Endothelial cell of hepatic sinusoid (primary cell): ENCODE measurements around the gene METTL14.
"Not testable (repeated sequence)": the region's sequence is repeated elsewhere in the genome, so short reads cannot be mapped to it uniquely, and the experiment has no call there.

Experiments used
- in situ Hi-C: cut with HindIII; loops from 2 replicates; pipeline ENCODE4 v1.10.0; 2017; ENCODE audit warnings: low sequenced_read_pairs

Gene METTL14

DNA sequence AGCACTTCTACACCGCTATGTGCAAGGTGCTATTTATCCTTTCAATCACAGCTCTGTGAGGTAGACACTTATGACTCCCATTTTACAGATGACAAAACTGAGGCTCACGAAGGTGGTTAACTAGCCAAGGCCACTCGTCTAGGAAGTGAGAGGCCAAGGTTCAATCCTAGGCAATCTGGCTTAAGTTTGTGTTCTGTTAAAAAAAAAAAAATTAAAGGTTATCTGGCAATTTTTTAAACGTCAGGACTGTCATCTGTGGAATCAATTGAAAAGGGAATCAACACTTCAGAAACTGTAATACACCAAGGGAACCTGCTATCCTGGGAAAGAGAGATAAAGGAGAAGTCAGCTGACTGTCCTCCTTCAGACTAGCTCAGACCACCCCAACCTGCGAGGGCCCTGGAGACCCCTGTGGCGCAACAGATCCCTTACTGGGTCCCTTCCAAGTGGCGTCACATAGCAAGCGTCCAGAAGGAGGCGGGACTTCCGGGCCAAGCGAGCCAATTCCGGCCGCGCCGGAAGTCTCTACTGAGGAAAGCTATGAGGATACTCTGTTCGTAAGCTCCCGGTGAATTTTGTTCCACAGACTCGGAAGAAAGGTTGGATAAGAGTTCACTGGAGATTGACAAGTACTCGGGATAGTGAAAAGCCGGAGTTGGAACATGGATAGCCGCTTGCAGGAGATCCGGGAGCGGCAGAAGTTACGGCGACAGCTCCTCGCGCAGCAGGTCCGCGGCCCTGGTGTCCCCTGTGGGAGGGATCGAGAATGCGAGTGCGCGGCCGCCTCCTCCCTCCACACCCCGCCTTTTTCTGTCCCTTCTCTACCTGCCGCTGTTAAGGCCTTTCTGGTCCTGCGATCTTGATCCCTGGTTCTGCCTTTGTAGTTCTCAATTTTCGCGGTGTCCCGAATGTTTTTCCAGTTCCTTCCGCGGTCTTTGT lies at the start of gene METTL14:
Gene METTL14, plus strand, starts transcription at position 520 of the 939 bp plus-strand sequence. Its CDS starts 143 bp downstream, at position 663.
- in situ Hi-C loops: no loop called here

DNA sequence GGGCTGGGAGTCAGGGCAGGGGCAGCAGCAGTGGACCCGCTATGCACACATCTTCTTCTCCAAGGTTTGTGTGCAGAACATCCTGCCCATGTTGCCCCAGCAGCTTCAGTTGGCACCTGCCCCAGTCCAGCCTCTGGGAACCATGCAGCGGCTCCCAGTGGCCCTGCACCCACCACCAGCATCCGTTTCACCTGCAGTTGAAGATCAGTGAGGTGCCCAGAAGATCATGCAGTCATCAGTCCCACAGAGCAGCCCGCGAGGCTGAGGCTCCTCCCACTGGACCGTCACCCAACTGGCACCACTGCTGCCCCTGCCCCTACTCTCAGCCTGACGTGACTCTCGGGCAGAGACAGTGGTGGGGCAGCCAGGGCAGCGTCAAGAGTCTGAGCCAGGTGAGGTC lies 49.1 kb upstream of the METTL14 start:
- in situ Hi-C loops: not testable (repeated sequence)

DNA sequence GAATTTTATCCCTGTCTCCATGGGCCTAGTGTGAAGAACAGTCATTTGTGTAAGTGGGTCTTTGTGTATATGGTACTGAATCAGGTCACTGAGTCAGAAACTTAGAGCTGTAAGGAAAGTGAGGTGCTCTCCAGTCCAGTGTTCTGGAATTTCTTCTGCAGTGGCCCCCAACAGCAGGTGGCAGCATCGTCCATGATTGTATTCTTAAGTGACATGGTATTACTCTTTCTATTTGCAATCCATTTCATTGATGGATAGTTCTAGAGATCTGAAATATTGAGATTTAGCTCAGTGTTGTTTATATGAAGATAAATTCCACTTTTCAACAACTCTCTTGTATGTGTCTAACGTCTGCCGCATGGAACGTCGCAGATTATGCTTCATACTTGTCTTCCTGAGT lies 20.5 kb upstream of the METTL14 start:
- in situ Hi-C loops: not testable (repeated sequence)

DNA sequence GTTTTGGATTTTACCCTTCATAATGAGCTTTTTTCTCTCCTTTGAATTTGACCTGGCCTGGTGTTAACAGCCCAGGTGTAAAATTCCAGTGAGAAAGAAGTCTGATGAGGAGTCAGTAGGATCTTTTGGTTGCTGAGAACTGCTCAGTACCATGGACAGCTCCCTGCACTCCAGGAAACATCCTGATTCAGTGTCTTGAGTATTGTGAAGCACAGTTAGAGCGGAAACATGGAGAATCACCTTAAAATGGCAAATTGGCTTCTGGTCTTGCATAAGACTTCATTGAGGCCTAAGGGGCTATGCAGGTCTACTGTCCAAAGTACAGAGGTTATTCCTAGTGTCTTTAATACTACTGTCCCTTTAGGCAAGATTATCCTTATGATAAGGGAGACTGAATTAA lies 16.0 kb upstream of the METTL14 start:
- in situ Hi-C loops: not testable (repeated sequence)

DNA sequence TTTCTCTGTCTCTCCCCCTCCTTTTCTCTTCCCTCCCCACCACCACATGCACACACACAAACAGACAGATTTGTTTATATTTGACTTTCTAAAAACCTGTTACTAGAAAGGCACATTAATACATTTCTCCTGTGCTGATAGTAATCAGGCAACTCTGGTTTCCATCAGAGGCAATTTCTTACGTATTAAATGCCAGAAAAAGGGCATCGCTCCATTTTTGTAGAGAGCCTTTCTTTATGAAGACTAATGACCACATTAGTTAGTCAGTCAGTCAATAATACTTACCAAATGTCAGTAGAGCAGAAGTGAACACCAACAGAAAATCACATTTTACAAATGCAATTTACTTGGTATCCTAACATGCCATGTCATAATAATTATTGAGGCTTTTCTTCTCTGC lies 14.2 kb upstream of the METTL14 start:
- in situ Hi-C loops: not testable (repeated sequence)

DNA sequence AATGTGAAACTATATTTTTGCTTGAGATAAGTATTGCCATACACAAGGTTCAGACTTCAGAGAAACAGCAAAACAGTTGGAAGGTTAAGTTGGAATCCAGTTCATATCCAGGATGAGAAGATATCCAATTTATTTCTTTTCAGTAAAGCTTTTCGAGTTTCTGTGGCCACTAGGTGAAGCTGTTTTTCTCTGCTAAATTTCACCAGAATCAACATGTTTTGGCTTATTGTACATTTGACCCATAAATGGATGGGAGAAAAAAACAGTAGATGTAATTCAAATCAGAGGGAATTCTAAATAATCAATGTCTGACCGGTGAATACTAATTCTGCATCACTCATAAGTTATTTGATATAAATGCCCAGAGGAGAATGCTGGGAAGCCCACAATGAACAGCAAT lies 9.1 kb upstream of the METTL14 start:
- in situ Hi-C loops: no loop called here

DNA sequence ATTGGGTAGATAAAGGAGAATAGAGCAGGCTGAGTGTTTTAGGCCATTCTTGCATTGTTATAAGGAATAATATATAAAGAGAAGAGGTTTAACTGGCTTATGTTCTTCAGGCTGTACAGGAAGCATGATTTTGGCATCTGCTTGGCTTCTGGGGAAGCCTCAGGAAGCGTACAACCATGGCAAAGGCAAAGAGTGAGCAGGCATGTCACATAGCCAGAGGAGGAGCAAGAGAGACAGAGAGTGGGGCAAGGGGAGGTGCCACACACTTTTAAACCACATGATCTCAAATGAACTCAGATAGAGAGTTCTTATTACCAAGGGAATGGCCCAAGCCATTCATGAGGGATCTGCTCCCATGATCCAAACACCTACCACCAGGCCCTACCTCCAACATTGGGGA lies 4.4 kb upstream of the METTL14 start:
- in situ Hi-C loops: no loop called here

DNA sequence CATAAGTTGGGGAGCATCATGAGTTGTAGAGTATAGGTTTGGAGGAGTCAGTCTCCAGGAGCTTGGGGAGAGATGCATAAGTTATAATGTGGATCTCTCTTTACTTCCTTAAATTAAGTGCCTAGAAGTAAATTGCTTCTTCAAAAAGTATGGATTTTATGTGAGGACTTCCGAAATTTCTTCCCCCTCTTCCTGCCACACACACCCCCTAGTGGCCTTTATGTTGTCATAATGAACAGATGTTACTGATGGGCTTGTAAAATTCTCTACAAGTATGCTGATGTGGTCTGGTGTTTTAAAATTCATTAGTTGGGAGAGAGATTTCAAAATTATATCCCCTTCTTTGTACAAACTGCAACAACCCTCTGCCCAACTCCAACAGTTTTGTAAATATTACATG lies 2.3 kb upstream of the METTL14 start:
- in situ Hi-C loops: no loop called here

DNA sequence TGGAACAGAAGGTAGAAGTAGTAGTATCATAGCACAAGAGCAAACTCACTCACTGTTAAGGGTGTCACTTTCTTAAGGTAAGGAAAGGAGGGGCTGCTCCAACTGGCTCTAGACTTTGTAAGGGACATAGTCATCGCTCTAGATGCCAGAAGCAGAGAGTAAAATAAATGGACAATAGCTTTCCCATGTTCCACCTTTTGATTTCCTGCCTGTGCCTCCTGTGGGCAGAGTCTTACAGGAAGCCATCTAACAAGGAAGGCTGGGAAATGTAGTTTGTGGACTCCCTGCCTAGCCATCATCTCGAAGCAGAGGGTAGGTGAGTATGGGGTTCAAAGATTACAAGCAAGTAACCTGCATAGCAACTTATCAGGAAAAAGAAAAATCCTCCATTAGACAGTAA lies 1.7 kb upstream of the METTL14 start:
- in situ Hi-C loops: no loop called here

DNA sequence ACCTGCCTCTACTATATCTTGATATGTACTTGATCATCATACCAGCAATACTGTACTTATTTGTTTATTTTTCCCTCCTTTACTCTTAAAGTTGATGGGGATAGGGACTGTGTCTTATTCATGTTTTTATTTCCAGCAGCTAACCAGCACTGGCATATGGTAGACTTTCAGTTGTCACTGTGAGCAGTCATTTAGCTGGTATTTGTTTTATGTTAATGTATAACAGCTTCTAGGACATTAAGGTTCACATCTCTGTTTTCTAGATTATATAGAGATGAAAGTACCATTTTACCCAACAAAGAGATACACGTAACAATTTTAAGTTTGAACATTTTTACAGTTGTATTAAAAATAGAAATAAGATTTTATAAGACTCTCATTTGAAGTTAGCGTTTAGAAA lies 17.9 kb downstream of the METTL14 start:
- in situ Hi-C loops: no loop called here

DNA sequence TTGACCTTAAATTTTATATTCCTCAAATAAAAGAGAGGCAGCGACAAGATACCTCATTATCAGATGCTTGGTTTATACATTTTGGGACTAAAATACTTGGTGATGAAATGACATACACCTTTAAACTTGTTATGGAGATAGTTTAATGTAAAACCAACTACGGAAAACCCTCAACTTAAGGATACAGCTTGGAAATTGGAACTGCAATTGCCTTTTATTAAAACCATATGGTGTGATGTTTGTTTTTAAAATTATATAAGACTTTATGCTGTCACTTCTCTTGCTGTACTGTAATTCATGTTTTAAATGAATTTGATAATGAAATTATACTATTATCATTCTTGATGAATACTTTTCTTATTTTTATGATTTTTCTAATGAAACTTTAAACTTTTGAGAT lies 25.9 kb downstream of the METTL14 start:
- in situ Hi-C loops: no loop called here

DNA sequence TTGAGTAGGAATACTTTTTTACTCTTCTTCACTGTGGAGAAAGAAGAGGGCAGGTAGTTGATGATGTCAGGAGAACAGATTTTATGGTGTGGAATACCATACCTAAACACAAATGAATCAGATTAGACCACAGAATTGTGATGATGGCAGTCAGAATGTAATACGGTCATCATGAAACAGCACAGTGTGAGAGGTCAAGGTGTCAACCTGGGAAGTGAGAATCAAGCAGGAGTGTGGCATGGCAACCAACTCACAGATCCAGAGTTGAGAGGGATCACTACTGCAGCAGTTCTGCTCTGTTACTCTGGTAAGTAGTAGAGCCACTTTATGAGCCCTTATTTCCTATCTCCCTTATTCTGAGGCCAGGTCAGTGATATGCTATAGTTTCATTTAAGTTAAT lies 27.7 kb downstream of the METTL14 start:
- in situ Hi-C loops: no loop called here

DNA sequence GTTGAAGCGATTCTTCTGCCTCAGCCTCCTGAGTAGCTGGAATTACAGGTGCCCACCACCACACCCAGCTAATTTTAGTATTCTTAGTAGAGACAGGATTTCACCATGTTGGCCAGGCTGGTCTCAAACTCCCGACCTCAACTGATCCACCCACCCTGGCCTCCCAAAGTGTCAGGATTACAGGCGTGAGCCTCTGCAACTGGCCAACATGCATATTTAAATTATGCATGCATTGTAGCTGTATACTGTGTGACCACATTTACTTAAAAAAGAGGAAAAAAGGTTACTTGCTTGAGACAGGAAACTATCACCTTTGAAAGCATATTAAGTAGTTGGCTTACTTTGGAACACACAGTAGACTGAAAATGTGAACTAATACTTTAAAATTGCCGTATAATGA lies 29.5 kb downstream of the METTL14 start:
- in situ Hi-C loops: no loop called here

DNA sequence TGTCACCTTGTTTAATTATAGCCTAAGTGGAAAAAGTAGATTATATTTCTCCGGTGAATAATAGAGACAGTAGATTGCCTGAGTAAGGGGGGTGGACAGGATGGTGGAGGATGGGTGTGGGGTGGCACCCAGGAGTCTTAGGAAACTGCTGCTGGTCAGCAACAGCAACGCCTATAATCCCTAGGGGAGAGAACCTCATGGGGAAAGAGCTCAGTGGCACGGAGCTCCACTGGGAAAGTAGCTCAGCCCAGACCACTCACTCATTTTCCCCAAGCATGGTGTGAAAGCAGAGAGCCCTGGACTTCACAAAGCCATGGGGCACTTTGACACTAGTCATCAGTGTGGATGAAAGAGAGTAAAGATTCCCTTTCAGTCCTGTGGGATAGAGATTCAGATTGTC lies 31.1 kb downstream of the METTL14 start:
- in situ Hi-C loops: no loop called here

DNA sequence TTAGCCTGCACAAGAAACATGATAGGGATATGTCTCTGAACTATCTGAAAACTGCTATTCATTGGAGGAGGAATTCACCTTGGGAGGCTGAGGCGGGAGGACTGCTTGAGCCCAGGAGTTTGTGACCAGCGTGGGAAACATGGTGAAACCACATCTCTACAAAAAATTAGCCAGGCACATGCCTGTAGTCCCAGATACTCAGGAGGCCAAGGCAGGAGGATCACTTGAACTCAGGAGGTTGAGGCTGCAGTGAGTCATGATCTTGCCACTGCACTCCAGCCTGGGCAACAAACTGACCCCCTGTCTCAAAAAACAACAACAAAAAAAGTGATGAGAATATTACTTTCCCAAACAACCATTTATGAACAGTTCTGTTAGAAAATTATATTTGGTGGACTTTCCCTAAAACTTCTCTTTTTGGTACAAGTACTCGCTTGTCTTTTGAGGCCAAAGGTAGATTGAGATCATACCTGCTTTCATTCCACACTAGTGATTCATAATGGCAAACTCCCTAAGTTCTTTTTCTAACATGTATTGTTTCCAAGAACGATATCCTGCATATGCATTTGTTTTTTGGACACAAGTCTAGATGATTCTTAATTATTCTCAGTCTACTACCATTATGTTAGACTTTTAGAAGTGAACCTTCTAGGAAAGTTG lies 33.4 kb downstream of the METTL14 start:
- in situ Hi-C loops: no loop called here

DNA sequence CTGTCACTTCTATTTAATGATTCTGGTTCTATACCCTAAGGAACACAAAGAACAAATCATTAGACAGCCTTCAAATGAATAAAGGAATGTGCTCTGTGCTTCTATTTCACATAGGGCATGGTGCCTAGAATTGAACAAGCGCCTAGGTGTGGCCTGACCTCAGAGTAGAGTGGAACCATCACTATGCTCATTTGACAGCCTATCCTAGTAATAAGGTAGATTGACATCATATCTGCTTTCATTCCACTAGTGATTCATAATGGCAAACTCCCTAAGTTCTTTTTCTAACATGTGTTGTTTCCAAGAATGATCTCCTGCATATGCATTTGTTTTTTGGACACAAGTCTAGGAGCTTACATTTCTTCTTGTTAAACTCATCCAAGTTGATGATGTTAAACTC lies 36.6 kb downstream of the METTL14 start:
- in situ Hi-C loops: no loop called here

DNA sequence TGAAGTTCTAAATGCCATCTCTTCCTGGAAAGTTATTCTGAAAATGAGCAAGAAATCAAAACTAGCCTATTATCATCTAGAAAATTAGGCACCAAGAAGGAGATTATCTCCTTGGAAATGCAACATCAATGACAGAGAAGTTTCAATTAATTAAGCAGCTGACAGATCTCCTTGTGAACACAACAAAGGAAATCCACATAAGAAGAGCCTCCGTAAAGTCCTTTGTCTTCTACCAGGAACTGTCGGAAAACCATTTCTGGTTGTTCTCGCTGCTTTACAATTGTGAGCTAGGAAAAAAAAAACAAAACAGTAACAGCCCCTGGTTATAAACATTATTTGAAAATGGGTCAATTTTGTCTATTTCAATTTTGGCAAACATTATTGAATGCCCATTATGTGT lies 38.2 kb downstream of the METTL14 start:
- in situ Hi-C loops: no loop called here

DNA sequence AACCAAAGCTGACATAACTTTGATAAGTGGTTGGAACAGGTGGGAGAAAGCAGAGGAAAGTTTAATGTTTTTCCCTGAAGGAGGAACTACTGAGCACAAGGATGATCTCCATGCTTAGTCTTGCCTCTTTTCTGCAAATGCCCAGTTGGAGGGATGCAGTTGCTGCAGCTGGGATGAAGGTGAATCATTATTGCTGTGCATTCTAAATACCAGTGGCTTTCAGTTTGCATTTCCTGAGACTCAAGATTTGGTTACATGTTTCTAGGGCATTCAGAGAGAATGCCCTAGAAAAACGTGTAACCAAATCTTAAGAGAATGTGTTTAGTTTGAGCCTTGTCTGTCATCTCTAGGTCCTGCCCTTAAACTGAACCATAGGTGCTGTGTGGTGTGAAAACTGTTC lies 42.2 kb downstream of the METTL14 start:
- in situ Hi-C loops: no loop called here

DNA sequence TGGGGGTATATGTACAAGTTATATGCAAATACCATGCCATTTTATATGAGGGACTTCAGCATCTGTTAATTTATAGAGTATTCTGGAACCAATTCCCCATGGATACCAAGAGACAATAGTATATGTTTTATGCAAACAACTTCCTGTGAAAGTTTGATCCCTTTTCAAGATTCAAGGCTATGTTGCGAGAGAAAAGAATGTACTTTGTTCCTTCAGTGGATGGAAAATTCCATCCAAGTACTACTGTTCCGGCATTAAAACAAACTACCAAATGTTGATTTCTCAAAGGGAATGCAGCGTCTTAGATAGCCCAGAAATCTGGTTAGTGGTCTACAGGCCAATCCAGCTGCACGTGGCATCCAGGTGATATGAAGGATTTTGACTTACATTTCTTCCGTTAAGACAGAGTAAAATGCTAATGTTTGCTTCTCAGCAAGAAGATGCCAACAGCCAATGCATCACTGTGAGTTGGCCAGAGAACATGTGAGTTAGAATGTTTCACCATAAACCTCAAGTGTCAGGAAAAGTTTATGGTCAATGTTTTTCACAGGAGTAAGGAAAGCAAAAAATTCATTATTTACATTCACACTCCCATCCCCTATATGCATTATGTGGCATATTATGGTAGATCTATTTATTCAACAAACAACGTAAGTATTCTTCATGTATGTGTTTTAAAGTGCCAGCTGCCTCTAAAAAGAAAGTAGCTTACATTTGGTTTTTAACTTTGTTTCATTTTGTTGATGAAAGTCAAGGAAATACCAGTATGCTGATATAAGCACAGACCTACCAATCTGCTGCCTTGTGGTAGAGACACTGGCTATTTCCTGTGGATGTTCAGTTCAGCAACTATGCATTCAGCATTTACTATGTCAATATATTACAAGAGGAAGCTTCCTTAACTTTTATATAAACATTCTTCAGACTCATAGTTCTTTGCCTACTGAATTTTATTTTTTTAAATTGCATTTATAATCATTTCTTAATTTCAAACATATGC lies 44.4 kb downstream of the METTL14 start:
- in situ Hi-C loops: no loop called here

DNA sequence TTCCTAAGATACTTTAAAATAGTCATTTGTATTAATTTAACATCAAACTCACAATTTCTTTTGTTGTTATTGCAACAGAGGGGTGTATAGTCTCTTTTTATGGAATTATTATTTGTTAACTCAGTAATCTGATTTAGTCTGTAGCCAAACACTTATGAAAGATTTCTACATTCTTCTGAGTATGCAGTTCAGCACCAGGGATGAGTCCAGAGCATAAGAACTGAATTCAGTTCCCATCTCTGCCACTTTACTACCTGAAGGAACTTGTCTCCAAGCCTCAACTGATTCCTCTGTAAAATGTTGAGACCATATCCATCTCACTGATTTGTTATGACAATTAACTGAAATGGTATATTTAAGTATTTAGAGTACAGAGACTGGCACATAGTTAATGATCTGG lies 45.5 kb downstream of the METTL14 start:
- in situ Hi-C loops: no loop called here
